ENCODE data around the gene NACAD.

NACAD gene

GRCh38 chr7:45067582-45067981 lies 21.2 kb downstream of the NACAD start:
- DNase-seq (no peak), ATAC-seq (ENCODE audit: insufficient read depth, low read depth) (no peak)
- Histone ChIP-seq H3K27ac (ENCODE audit: low read length) (no peak overlapping the region), H2AFZ (ENCODE audit: low read depth, low read length) (no peak overlapping the region), H3K9ac (ENCODE audit: low read depth, low read length) (no peak overlapping the region), H3K36me3 (ENCODE audit: insufficient read depth, low read length) (peaks cover 92% of the 10 kb centered on the region), H3K4me1 (ENCODE audit: insufficient read depth, low read length) (no peaks in the 10 kb centered on the region), H3K79me2 (ENCODE audit: insufficient read depth, low read length) (peaks cover 71% of the 10 kb centered on the region), H4K20me1 (ENCODE audit: insufficient read depth, low read length) (peaks cover 75% of the 10 kb centered on the region), H3K4me2 (ENCODE audit: insufficient read depth, low read length) (no peak overlapping the region), H3K4me3 (ENCODE audit: low read depth in 1 of 2, low read length in 2 of 2) (no peak overlapping the region), H3K27me3 (ENCODE audit: insufficient read depth, low read length, poor library complexity) (no peaks in the 10 kb centered on the region), H3K9me3 (ENCODE audit: insufficient read depth, low read length, severe bottlenecking) (no peaks in the 10 kb centered on the region)
- TF ChIP-seq EZH2 (IDR thresholded peaks at IDR 0.05; ENCODE audit: borderline replicate concordance, low read depth, low read length, severe bottlenecking) (no peak), CTCF (IDR thresholded peaks at IDR 0.05; ENCODE audit: borderline replicate concordance, extremely low read depth, low read length, poor library complexity, severe bottlenecking) (no peak)

GRCh38 chr7:45066409-45066808 lies 22.4 kb downstream of the NACAD start:
- H2AFZ ChIP-seq (ENCODE audit: low read depth, low read length) = no peak overlapping the region
- peaks cover 92% of the 10 kb centered on the region for H3K36me3 ChIP-seq (ENCODE audit: insufficient read depth, low read length)
- no peaks in the 10 kb centered on the region for H3K9me3 ChIP-seq (ENCODE audit: insufficient read depth, low read length, severe bottlenecking)
- no peak overlapping the region for H3K27ac ChIP-seq (ENCODE audit: low read length)
- no peak overlapping the region for H3K4me3 ChIP-seq (ENCODE audit: low read depth in 1 of 2, low read length in 2 of 2)
- ATAC-seq (ENCODE audit: insufficient read depth, low read depth) (no peak), DNase-seq (no peak)
- no peak overlapping the region for H3K9ac ChIP-seq (ENCODE audit: low read depth, low read length)
- no peaks in the 10 kb centered on the region for H3K4me1 ChIP-seq (ENCODE audit: insufficient read depth, low read length)
- peaks cover 74% of the 10 kb centered on the region for H4K20me1 ChIP-seq (ENCODE audit: insufficient read depth, low read length)
- TF ChIP-seq EZH2 (IDR thresholded peaks at IDR 0.05; ENCODE audit: borderline replicate concordance, low read depth, low read length, severe bottlenecking) (no peak), CTCF (IDR thresholded peaks at IDR 0.05; ENCODE audit: borderline replicate concordance, extremely low read depth, low read length, poor library complexity, severe bottlenecking) (no peak)
- H3K4me2 ChIP-seq (ENCODE audit: insufficient read depth, low read length) = no peak overlapping the region
- H3K27me3 ChIP-seq (ENCODE audit: insufficient read depth, low read length, poor library complexity) = no peaks in the 10 kb centered on the region
- H3K79me2 ChIP-seq (ENCODE audit: insufficient read depth, low read length) = peaks cover 81% of the 10 kb centered on the region

GRCh38 chr7:45065031-45065995 lies 23.5 kb downstream of the NACAD start:
- Histone ChIP-seq H3K79me2 (ENCODE audit: insufficient read depth, low read length) (peaks cover 92% of the 10 kb centered on the region), H2AFZ (ENCODE audit: low read depth, low read length) (no peak overlapping the region), H3K4me1 (ENCODE audit: insufficient read depth, low read length) (no peaks in the 10 kb centered on the region), H3K27me3 (ENCODE audit: insufficient read depth, low read length, poor library complexity) (no peaks in the 10 kb centered on the region), H3K4me2 (ENCODE audit: insufficient read depth, low read length) (no peak overlapping the region), H3K4me3 (ENCODE audit: low read depth in 1 of 2, low read length in 2 of 2) (no peak overlapping the region), H3K27ac (ENCODE audit: low read length) (no peak overlapping the region), H3K9me3 (ENCODE audit: insufficient read depth, low read length, severe bottlenecking) (no peaks in the 10 kb centered on the region), H3K9ac (ENCODE audit: low read depth, low read length) (no peak overlapping the region), H3K36me3 (ENCODE audit: insufficient read depth, low read length) (peaks cover 91% of the 10 kb centered on the region), H4K20me1 (ENCODE audit: insufficient read depth, low read length) (peaks cover 83% of the 10 kb centered on the region)
- ATAC-seq (ENCODE audit: insufficient read depth, low read depth) (no peak), DNase-seq (no peak)
- TF ChIP-seq CTCF (IDR thresholded peaks at IDR 0.05; ENCODE audit: borderline replicate concordance, extremely low read depth, low read length, poor library complexity, severe bottlenecking) (no peak), EZH2 (IDR thresholded peaks at IDR 0.05; ENCODE audit: borderline replicate concordance, low read depth, low read length, severe bottlenecking) (no peak)
